Kidney (tissue), 14 donors: ENCODE measurements around the gene FAM131C. TPM values are rescaled to one million over a fixed set of nuclear protein-coding genes. Genes with fewer than 3 reads are reported as not detected.

Experiments
- DNase-seq, 5 donors: peaks; one replicate each; pipeline ENCODE4 v3.0.0-alpha.2; 2013 to 2020
- FAIRE-seq: peaks from 2 replicates; lab custom pipeline; 2012; peaks lifted over from hg19 to GRCh38; lab: Jason Lieb, UNC
- H3K27ac ChIP-seq, 2 donors: one replicate each; pipeline ENCODE4 v1.7.0; 2013; ENCODE audit warnings: low read depth in 2 of 2, low read length in 2 of 2, inconsistent platforms in 1 of 2
- H3K27me3 ChIP-seq: one replicate; pipeline ENCODE4 v1.7.1; 2013; ENCODE audit warnings: low read length, inconsistent platforms; ENCODE audit not compliant: control insufficient read depth, insufficient read depth
- H3K36me3 ChIP-seq, 3 donors: one replicate each; pipeline versions ENCODE4 v1.7.0 to v1.7.1; 2013; ENCODE audit warnings: low read length in 3 of 3, control low read depth in 1 of 3, inconsistent platforms in 1 of 3; ENCODE audit not compliant: insufficient read depth in 3 of 3, control insufficient read depth in 2 of 3
- H3K4me1 ChIP-seq, 3 donors: one replicate each; pipeline versions ENCODE4 v1.7.0 to v1.7.1; 2013; ENCODE audit warnings: low read length in 3 of 3, inconsistent platforms in 1 of 3, low read depth in 1 of 3; ENCODE audit not compliant: control insufficient read depth in 2 of 3, insufficient read depth in 2 of 3
- H3K4me3 ChIP-seq, 3 donors: one replicate each; pipeline versions ENCODE4 v1.7.0 to v1.8.1; 2013; ENCODE audit warnings: low read length in 3 of 3, control low read depth in 1 of 3, inconsistent platforms in 1 of 3
- H3K9ac ChIP-seq, 3 donors: one replicate each; pipeline versions ENCODE4 v1.7.0 to v1.7.1; 2013; ENCODE audit warnings: low read length in 3 of 3, control low read depth in 1 of 3, inconsistent platforms in 1 of 3
- H3K9me3 ChIP-seq, 3 donors: one replicate each; pipeline versions ENCODE4 v1.7.0 to v1.7.1; 2013; ENCODE audit warnings: low read length in 3 of 3, control low read depth in 1 of 3, inconsistent platforms in 1 of 3; ENCODE audit not compliant: control insufficient read depth in 2 of 3, insufficient read depth in 1 of 3
- intact Hi-C: fragments of 100-400 bp; cut with DNase I; formaldehyde crosslinking; loops from one replicate; pipeline ENCODE4 v1.11.1; 2022
- polyA plus RNA-seq: library from polyadenylated mRNA; stranded (reverse); fragments of 350-450 nt; fragmentation: Illumina TruSeq; extraction: RNeasy Lipid Tissue Mini Kit (QIAGEN cat#74804); gene quantifications from one replicate; pipeline ENCODE4 v1.2.3, GENCODE V29; 2014; ENCODE audit warnings: low read depth, low replicate concordance; ENCODE audit not compliant: insufficient read depth
- total RNA-seq: library from RNA; stranded (reverse); fragmentation: NEBNext Ultra II Directional; extraction: Animal tissue kit (Norgen Biotek cat#: 25700); gene quantifications from one replicate; pipeline ENCODE4 v1.2.1, GENCODE V29; 2021
- TF ChIP-seq, protein P1 (sequence below): IDR thresholded peaks from 3 replicates; pipeline ENCODE4 v1.5.1; 2012; ENCODE audit warnings: mild to moderate bottlenecking, moderate library complexity, borderline replicate concordance; ENCODE audit not compliant: insufficient read depth; ENCODE audit errors: extremely low read depth
- donor health status: control.
- donor health status: control.
- donor health status: control.
- donor health status: control.
- donor health status: control.
- donor health status: DM: yes; HTN: yes; CAD: no.
- donor health status: Normal renal cell carcinoma (clear cell type).

Gene FAM131C
- total and polyA plus RNA-seq, 2 donors from 2014 or later, result 5.0 to 12.0 TPM

DNA sequence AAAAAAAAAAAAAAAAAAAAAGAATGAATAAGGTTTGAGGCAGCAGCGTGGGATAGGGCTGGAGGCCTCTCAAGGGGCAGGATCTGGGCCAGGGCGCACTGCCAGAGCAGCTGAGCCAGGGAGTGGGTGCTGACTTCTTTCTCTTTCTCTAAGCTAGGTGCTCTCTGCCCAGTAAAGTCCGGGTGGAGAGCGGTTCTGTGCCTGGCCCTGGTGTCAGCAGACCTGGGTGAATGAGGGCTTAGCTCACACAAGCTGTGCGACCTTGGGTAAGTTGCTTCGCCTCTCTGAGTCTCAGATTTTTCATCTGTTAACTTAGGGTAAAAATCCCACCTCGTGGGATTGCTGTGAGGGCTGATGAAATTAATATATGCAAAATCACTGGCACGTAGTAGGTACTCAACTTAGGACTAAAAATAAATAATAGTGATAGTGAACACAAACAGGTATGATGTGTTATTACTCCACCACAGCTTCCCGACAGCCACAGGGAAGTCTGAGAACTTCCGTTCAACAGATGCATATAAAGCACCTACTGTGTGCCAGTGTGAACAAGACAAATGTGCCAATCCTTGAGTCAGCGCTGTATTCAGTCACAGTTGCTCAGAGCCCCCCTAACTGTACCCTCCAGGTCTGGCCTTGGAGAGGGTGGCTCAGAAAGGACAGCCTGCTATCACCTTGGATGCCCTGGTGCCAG lies 2.0 kb upstream of the FAM131C start:
- Histone ChIP-seq H3K27me3 (no peaks in the 10 kb centered on the region), H3K27ac (no peak overlapping the region), H3K36me3 (no peaks in the 10 kb centered on the region), H3K9ac (no peak overlapping the region), H3K4me3 (no peak overlapping the region), H3K4me1 (peaks cover 0 to 15% (median 6%) of the 10 kb centered on the region in 3 donors), H3K9me3 (no peaks in the 10 kb centered on the region)
- FAIRE-seq (no peak), DNase-seq (no peak)
- TF ChIP-seq, protein P1, sequence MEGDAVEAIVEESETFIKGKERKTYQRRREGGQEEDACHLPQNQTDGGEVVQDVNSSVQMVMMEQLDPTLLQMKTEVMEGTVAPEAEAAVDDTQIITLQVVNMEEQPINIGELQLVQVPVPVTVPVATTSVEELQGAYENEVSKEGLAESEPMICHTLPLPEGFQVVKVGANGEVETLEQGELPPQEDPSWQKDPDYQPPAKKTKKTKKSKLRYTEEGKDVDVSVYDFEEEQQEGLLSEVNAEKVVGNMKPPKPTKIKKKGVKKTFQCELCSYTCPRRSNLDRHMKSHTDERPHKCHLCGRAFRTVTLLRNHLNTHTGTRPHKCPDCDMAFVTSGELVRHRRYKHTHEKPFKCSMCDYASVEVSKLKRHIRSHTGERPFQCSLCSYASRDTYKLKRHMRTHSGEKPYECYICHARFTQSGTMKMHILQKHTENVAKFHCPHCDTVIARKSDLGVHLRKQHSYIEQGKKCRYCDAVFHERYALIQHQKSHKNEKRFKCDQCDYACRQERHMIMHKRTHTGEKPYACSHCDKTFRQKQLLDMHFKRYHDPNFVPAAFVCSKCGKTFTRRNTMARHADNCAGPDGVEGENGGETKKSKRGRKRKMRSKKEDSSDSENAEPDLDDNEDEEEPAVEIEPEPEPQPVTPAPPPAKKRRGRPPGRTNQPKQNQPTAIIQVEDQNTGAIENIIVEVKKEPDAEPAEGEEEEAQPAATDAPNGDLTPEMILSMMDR, result no peak
- intact Hi-C loops, result loop anchor here (5.0 kb wide), 1 partner anchor 112 kb away; no protein-coding TSS in a partner anchor

DNA sequence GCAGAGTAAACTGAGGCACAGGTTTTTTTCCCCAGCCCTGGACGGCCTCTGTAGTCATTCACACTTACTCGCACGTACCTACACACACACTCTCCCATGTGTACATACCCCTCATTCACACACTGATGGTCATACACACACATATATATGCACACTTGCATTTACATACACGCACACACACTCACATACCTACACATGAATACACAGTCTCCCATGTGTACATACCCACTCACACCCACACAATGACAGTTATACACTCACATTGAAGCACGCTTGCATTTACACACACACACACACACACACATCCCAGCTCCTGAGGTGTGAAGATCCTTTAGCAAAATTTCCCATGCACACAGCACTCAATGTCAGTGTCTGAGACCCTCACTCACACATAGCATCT lies 766 bp upstream of the FAM131C start:
- intact Hi-C loops, result no loop called here
- DNase-seq, result no peak
- no peaks in the 10 kb centered on the region for H3K9me3 ChIP-seq
- H3K4me3 ChIP-seq, result no peak overlapping the region
- no peaks in the 10 kb centered on the region for H3K27me3 ChIP-seq
- no peaks in the 10 kb centered on the region for H3K36me3 ChIP-seq
- H3K27ac ChIP-seq, result no peak overlapping the region
- TF ChIP-seq, protein P1, result no peak
- peak overlapping the region in 1 of 3 donors; percentile 66 for H3K9ac ChIP-seq
- FAIRE-seq, result no peak
- peaks cover 0 to 13% (median 6%) of the 10 kb centered on the region in 3 donors for H3K4me1 ChIP-seq

DNA sequence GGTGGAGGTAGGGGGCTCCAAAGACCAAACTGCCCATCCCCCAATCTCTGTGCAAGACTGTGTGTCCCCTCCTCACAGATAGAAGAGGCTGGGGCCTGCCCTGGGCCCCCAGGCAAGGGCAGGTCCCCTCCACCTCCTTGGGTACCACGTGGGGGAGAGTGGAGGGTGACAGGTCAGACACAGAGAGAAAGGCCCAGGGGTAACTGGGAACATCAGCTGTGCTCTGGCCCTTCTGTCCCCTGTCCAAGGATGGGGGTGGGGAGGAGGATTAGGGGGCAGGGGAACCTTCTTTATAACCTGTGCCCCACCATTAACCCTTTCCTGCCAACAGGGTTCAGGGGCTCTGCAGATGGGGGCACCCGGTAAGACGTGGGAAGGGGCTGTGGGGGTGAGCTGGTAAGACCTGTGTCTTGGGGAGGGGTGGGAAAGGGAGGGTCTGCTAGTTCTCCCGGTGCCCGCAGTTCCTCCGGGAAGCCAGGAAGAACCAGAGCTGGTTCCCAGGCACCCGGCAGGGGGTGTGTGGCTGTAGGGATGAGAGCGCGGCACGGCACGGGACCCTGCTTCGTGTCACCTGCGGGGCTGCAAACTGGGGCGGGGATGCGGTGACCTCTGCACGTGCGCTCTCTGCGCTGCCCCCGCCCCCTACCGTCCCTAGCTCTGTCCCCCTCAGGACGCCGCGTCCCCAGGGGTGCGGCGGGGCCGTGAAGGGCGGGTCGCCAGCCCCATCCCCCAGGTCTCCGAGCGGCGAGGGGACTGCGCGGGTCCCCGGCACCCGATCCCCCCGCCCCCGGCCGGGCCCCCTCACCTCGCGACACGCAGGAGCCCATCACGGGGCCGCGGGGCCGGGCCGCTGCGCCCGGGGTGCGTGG lies 601 bp downstream of the FAM131C start:
- Histone ChIP-seq H3K27me3 (no peaks in the 10 kb centered on the region), H3K27ac (no peak overlapping the region), H3K36me3 (no peaks in the 10 kb centered on the region), H3K4me1 (peaks cover 0 to 20% (median 15%) of the 10 kb centered on the region in 3 donors), H3K4me3 (peak overlapping the region in 1 of 3 donors; percentile 35), H3K9me3 (no peaks in the 10 kb centered on the region), H3K9ac (peak overlapping the region in 1 of 3 donors; percentile 19)
- intact Hi-C loops, result no loop called here
- DNase-seq (peak in 4 of 5 donors; percentile 46 to 75 (median 56)), FAIRE-seq (no peak)
- TF ChIP-seq, protein P1, result no peak
